GM19452 (cell line): ENCODE results near the gene LHPP.

ENCODE experiments used
- ATAC-seq: cut with Tn5 transposase; IDR thresholded peaks from one replicate; pipeline ENCODE4 v1.9.1; 2021; ENCODE audit not compliant: unreplicated experiment

LHPP gene

GRCh38 chr10:124590216-124591122 lies 128.8 kb downstream of the LHPP start:
- no peak for ATAC-seq

- ATAC-seq, result no peak
Measured at GRCh38 chr10:124591123-124591495, 129.5 kb downstream of the LHPP start.

GRCh38 chr10:124592101-124592500 lies 130.5 kb downstream of the LHPP start:
- ATAC-seq, result no peak

GRCh38 chr10:124592736-124593430 lies 131.3 kb downstream of the LHPP start:
- ATAC-seq, result no peak

- ATAC-seq, result no peak
Measured at GRCh38 chr10:124593431-124593985, 131.9 kb downstream of the LHPP start.

- no peak for ATAC-seq
Measured at GRCh38 chr10:124594240-124594639, 132.6 kb downstream of the LHPP start.

GRCh38 chr10:124595143-124595883 lies 133.7 kb downstream of the LHPP start:
- no peak for ATAC-seq

- no peak for ATAC-seq
Measured at GRCh38 chr10:124596116-124596785, 134.6 kb downstream of the LHPP start.

GRCh38 chr10:124596962-124597845 lies 135.6 kb downstream of the LHPP start:
- ATAC-seq, result no peak

- ATAC-seq, result no peak
Measured at GRCh38 chr10:124597846-124598165, 136.2 kb downstream of the LHPP start.

- no peak for ATAC-seq
Measured at GRCh38 chr10:124598196-124598595, 136.6 kb downstream of the LHPP start.

- no peak for ATAC-seq
Measured at GRCh38 chr10:124598773-124599587, 137.4 kb downstream of the LHPP start.

- ATAC-seq, result no peak
Measured at GRCh38 chr10:124599588-124600050, 138.0 kb downstream of the LHPP start.

- ATAC-seq, result no peak
Measured at GRCh38 chr10:124600051-124600880, 138.6 kb downstream of the LHPP start.

GRCh38 chr10:124601016-124601415 lies 139.4 kb downstream of the LHPP start:
- no peak for ATAC-seq

- peak; percentile 55 for ATAC-seq
Measured at GRCh38 chr10:124601431-124602120, 140.0 kb downstream of the LHPP start.

- no peak for ATAC-seq
Measured at GRCh38 chr10:124602121-124602561, 140.5 kb downstream of the LHPP start.
